GM18519 (cell line): ENCODE results near the gene FGFBP3.

Experiments used
- ATAC-seq: cut with Tn5 transposase; IDR thresholded peaks from one replicate; pipeline ENCODE4 v1.9.1; 2021; ENCODE audit warnings: mild to moderate bottlenecking, moderate library complexity; ENCODE audit not compliant: unreplicated experiment, low FRiP score

FGFBP3 gene, protein sequence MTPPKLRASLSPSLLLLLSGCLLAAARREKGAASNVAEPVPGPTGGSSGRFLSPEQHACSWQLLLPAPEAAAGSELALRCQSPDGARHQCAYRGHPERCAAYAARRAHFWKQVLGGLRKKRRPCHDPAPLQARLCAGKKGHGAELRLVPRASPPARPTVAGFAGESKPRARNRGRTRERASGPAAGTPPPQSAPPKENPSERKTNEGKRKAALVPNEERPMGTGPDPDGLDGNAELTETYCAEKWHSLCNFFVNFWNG

DNA sequence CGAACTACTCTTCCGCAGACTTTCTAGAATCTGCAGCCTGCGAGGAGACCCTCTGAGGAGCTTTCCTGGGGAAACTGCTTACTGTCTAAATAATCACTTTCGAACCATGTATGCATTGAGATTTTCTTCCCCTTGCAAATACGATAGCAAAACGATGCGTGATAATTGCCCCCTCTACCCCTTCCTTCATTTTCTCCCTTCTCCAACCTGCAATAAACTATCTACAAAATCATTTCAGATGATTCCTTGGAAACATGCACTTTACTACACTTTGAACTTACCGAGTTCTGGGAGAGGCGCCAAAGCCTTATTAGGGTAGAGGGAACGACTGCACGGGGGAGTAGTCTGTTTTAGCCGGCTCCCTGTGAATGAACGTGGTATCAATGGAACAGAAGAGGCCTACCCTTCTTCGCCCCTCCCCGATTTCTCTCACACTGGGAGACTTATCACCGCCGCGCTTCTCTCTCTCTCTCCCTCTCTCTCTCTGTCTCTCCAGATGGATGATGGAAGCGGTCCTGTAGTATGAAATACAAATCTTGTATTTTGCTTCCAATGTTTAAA, at the start of gene FGFBP3:
TSS of gene FGFBP3 (minus strand) at position 370 of the 561 bp plus-strand sequence. CDS start 517 bp downstream, outside the sequence.
- ATAC-seq: no peak

DNA sequence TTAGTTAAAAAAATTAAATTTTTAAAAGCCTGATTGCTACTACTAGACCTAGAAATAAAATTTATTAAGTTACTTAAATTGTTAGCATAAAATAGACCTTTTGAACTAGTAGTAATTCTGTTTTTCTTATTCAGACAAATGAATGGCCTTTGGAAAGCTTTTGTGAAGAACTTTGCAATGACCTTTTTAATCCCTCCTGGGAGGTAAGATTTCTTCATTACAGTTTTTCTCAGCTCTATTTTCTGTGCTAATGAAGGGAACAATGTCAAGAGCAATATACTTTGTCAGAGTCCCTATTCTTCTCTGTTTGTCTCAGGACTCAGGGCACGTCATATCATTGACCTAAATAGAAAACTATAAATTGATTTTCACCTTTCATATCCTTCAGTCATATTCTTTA, 47.8 kb upstream of the FGFBP3 start:
- no peak for ATAC-seq

DNA sequence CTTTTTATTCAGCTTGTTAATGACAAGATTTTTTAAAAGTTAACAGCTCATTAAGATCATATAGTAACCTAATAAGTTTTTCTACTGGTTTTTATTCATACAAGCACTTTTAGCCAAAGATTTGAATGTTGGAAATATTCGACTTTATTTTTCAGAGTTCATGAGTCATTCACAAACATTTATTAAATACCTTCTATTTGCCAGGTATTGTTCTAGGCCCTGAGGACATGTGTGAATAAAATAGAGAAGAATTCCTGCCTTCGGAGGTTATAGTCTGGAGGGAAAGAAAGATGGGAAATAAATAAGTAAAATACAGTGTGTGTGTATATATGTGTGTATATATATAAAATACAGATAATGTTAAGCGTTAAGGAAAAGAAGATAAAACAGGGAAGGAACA, 45.8 kb upstream of the FGFBP3 start:
- ATAC-seq: no peak

DNA sequence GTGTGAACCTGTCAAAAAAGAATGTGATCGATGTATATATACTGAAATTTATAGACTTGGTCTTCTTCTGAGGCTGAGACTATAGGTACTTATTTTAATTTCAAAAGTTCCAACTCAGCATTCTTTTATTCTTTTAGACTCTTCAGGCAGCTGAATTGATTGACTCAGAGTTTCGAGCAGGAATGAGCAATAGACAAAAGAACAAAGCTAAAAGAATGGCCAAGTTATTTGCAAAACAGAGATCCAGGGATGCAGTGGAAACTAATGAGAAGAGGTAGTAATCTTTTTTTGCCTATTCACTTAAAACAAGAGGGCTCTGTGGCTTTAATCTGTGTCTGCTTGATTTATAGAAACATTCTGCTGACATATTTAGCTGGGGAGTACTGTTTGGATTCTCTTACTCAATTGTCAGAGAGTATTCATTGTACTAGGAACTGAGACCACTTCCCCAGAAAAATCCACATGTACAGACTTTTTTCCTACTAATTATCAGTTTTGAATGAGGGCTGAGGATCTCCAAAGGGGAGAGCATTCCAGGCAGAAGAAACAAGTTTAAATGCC, 44.4 kb upstream of the FGFBP3 start:
- no peak for ATAC-seq

DNA sequence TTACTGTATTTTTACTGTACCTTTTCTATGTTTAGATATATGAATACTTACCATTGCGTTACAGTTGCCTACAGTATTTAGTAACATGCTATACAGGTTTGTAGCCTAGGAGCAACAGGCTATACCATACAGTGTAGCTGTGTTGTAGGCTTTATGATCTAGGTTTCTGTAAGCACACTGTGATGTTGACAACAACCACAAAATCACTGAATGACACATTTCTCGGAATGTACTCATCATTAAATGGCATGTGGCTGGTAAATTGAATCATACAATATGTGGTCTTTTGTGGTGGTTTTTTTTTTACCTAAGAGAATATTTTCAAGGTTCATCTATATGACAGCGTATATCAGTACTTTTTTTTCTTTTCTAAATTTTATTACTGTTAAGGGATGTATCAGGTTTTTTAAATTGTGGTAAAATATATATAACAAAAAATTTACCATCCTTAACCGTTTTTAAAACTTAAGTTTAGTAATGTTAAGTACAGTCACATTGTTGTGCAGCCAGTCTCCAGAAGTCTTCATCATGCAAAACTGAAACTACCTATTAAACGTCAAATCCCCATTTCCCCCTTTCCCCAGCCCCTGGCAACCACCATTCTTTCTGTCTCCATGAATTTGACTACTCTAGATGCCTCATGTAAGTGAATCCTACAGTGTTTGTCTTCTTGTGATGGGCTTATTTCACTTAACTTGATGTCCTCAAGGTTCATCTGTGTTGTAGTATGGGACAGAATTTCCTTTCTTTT, 35.8 kb upstream of the FGFBP3 start:
- ATAC-seq: no peak

DNA sequence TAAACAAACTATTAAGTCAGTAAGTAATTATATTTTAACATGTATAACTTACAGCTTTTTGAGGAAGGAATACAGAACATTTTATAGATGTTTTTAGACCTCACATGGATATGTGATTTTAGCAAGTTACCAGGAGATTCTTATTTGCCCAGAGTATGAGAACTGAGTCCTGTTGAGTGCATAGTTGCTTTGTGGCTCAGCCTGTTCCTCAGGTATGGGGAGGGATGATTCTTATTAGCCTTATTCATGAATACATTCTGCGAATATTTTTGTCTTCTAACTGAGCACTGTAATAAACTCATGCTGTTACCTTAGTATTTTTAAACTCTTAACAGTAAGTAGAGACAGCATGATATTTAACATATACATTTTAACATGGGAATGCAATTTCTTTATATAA, 32.1 kb upstream of the FGFBP3 start:
- ATAC-seq: no peak

DNA sequence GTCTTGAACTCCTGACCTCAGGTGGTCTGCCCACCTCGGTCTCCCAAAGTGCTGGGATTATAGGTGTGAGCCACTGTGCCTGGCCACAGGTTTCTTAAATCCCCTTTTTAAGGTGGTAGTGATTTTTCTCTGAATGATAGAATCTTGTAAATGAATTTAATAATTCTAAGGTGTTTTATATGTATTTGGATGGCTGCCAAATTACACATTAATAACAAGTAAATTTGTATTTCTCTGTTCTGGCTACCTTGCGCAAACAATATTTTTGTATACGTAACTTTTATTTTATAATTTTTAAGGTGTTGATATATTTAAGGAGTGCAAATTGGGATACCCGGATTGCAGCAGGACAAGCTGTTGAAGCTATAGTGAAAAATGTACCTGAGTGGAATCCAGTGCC, 30.4 kb upstream of the FGFBP3 start:
- no peak for ATAC-seq

DNA sequence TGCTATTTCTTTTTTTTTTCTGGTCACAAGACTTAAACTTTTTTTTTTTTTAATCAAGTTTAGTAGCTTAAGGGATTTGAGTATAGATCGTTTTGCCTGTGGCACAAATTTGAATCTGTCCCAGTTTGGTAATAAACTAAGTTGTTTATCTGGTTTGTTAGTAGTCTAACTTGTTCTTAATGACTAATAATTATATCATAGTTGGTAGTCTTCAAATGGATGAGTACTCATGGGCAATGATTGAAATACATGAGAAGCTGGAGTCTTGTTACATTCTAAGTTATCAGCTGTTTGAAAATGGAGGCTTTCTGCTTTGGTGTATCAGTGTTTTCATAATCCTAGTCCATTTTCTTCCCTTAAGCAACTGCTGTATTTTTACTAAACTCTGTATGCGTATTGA, 26.6 kb upstream of the FGFBP3 start:
- ATAC-seq: no peak

DNA sequence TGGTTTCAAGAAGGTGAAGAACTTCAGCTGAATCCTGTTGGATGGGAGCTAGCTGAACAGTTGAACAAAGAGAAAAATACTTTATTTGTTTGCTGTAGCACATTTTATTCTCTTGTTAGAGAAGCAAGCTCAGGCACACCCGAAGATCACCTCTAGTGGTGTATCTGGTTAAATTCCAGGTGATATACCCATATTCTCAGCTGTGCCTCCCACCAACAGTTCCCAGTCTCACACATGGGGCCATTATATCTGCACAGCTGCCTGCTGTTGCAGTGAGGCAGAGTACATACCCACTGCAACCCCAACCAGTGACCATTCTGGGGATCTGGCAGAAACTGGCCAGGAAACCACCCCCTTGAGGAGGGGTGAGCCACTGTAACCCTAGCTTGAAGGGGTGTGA, 23.5 kb upstream of the FGFBP3 start:
- no peak for ATAC-seq

DNA sequence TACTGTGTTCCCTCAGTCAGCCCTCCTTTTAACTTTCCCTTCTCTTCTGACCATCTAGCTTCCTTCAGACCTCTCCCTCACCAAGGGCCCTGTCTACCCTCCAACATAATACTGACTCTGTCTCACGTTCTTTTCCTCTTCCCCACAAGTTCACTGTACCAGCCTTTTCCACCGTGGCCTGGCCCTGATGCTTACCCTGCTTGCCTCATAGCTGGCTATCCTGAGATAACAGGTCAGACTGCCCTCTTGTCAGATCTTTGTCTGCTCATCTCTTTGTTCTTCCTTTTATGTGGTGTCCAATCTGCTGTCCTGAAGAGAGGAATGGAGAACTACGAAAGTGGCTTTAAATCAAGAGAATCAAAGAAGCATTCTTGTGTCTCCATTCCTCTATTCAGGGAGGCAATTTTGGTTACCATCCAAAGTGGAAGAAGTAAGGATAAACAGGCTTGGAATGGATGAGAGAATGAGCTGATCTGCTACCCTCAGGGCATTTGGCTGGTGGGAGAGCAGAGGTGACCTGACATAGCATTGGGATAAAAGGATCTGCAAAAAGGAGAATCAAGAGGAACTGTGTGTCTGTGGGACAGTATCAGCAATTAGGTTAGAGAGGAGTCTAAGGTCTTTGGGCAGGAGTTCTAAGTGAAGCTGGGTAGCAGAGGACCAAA, 22.4 kb upstream of the FGFBP3 start:
- ATAC-seq: no peak

DNA sequence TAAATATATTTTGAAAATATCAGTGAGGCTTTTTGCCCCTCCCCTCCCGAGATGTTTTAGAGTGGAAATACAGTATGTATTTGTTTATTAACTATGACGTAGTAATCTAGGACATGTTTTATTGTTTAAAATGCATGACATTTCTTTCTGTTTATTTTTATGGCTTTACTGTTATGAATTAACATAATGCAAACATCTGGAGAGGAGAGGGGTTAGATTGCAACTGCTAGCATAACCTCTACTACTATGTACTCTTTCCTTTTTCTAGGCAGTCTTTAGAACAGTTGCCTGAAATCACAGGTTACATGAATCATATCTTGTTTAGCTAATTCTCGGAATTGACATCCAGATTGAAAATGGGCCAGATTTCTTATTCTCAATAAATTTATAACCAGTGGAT, 21.7 kb upstream of the FGFBP3 start:
- no peak for ATAC-seq

DNA sequence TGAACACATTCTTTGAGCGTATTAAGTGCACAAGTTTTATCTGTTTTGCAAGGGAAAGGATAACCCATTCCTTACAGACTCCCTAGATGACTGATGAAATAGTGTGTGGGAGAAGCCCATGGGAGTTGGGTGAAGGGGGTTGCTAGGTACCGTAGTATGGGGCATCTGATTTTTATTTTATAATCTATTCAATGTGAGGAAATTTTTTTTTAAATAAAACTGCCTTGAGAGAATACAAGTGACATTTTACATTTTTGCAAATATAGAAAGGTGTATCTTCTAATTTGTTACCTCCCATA, 15.7 kb upstream of the FGFBP3 start:
- no peak for ATAC-seq

DNA sequence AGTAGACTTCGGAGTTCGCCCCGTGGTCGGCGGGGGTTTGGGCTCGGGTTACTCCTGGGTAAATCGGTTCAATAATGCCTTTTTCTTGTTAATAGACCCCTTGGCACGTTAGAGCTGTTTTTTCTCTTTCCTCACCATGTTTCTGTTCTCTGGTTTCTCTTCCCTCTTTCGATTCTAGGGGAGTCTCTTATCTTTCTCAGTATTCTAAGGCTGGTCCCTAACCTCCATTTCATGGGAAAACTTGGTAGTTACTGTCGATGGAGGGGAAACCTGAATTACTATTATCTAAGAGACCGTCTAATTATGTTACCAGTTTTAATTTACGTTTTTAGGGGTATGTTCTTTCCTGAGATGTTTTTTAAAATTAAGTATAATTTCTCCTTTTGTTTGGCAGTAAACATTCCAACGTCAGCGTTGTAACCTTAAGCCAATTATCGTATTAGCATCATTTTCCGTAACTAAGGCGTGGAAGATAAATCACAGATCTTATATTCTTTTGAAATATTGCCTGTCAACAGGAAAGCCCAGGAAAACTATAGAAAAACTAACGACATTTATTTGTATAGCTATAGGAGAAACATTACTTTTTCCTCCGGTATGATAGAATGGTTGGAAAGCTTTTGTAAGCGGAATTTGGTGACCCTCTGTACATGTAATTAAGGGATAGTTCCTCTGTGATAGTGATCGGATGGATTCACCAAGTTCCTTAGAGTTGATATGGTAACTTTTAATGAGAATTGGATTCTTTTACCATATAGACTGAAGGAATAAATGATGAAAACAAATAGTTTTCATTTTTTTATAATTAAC, 15.1 kb upstream of the FGFBP3 start:
- ATAC-seq: peak; percentile 10

DNA sequence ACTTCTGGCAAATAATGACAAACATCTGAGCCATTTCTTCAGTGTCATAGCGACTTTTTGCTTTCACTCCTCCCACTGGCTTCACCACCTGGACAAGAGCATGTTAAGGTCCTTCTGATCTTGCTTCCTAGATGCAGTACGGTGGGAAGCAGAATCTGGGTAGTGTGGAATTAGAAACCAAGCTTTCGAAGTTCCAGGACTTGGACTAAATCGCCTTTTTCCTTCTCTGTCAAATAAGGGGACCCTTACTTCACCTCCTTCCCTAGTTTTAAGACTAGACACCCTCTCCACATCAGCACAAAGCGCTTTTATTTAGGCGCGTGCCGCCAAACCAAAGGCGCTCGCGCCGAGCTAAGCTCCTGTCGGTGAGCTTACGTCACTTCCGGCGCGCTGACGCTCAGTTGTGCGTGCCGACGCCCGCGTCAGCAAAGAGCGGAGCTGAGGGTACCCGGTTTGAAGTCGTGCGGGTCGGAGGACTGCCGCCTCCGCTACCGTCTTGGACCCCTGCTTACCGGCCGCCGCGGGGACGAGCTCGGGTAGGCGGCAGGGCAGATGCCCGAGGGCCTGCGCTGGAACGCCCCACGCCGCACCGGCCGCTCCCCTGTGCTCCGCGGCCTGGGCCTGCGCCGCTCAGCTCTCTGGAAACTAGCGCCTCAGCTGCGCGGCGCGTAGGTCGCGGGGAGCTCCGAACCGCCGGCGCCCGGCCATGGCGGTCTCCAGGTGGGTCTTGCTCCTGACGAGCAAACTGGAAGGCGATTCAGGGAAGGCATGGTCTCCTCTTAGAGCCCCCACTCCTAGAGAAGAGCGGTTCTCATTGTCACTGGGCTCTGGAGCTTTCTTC, 14.3 kb upstream of the FGFBP3 start, which contains the start of gene BTAF1:
TSS of gene BTAF1 (plus strand) at position 400 of the 841 bp plus-strand sequence. CDS start at position 707, 307 bp downstream.
- ATAC-seq: peak; percentile 97

DNA sequence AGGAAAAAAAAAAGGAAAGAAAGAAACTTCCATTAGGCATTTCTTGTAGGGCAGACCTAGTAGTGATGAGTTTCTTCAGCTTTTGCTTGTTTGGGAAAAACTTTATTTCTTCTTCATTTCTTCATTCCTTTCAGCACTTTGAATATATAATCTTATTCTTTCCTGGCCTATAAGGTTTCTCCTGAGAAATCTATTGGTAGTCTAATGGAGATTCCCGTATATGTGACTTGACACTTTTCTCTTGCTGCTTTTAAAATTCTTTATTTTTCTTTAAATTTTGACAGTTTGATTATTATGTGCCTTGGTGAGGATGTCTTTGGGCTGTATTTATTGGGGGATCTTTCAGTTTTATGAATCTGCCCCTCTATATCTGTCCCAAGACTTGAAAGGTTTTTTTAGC, 10.4 kb upstream of the FGFBP3 start:
- no peak for ATAC-seq

DNA sequence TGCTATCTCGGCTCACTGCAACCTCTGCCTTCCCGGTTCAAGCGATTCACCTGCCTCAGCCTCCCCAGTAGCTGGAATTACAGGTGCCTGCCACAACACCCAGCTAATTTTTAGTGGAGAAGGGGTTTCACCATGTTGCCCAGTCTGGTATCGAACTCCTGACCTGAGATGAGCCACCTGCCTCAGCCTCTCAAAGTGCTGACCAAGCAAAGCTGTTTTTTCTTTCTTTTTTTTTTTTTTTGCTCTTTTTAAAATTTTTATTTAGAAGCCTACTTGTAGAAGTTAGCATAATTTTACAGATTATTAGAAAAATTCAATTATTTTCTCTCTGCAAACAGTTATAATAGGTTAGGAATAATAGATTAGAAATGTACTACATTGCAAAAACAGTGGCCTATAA, 1.2 kb upstream of the FGFBP3 start:
- ATAC-seq: no peak

DNA sequence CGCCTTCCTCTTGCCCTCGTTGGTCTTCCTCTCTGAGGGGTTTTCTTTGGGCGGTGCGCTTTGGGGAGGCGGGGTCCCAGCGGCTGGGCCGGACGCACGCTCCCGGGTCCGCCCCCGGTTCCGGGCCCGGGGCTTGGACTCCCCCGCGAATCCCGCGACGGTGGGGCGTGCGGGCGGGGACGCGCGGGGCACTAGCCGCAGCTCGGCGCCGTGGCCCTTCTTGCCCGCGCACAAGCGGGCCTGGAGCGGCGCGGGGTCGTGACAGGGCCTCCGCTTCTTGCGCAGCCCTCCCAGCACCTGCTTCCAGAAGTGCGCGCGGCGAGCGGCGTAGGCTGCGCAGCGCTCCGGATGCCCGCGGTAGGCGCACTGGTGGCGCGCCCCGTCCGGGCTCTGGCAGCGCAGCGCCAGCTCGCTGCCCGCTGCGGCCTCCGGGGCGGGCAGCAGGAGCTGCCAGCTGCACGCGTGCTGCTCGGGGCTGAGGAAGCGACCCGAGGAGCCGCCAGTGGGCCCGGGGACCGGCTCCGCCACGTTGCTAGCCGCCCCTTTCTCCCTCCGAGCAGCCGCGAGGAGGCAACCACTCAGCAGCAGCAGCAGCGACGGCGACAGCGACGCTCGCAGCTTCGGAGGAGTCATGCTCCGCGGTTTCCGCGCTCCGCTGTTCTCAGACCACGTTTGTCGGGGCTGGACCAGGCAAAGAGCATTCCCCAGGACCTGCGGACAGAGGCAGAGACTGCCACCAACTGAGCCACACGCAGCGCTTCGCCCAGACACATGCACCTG, 759 bp downstream of the FGFBP3 start:
- peak; percentile 93 for ATAC-seq

DNA sequence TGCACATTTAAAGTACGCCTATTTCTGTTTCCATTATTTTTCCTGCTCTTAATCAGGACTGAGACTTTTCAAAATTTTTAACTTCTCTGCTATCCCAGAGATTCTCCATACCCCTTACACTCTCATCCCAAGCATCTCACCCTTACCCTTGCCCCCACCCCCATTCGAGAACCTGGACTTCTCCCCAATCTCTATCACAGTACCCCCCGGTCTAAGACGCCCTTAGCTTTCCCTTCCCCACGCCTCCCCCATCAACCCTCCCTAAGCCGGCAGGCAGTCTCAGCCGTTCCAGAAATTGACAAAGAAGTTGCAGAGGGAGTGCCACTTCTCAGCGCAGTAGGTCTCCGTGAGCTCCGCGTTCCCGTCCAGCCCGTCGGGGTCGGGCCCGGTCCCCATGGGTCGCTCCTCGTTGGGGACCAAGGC, 1.4 kb downstream of the FGFBP3 start:
- no peak for ATAC-seq
